GM12872 (cell line): ENCODE data around the gene OR51E1.

Experiments used
- TF ChIP-seq, protein P1 (sequence below): IDR thresholded peaks from 3 replicates; pipeline ENCODE4 v1.5.1; 2011; ENCODE audit warnings: low read depth, mild to moderate bottlenecking, low read length, moderate library complexity; ENCODE audit not compliant: insufficient read depth

Gene OR51E1

DNA sequence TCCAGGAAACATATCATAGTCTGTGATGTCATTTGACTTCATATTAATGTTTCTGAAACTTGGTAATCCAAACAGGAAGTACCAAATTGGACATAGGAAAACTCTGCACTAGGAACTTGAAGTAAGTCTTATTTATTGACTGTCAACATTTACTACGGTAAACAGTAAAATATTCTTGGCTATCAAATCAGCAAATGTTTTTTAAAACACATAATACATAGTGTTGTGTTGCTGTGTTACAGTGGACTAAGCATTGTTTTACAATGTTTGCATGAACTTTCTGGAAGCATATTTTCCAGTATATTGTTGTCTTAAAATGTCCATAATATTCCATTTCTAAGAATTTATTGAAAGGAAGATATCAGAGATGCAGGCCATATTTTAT, 56.6 kb downstream of the OR51E1 start:
- TF ChIP-seq, protein P1, sequence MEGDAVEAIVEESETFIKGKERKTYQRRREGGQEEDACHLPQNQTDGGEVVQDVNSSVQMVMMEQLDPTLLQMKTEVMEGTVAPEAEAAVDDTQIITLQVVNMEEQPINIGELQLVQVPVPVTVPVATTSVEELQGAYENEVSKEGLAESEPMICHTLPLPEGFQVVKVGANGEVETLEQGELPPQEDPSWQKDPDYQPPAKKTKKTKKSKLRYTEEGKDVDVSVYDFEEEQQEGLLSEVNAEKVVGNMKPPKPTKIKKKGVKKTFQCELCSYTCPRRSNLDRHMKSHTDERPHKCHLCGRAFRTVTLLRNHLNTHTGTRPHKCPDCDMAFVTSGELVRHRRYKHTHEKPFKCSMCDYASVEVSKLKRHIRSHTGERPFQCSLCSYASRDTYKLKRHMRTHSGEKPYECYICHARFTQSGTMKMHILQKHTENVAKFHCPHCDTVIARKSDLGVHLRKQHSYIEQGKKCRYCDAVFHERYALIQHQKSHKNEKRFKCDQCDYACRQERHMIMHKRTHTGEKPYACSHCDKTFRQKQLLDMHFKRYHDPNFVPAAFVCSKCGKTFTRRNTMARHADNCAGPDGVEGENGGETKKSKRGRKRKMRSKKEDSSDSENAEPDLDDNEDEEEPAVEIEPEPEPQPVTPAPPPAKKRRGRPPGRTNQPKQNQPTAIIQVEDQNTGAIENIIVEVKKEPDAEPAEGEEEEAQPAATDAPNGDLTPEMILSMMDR = no peak

DNA sequence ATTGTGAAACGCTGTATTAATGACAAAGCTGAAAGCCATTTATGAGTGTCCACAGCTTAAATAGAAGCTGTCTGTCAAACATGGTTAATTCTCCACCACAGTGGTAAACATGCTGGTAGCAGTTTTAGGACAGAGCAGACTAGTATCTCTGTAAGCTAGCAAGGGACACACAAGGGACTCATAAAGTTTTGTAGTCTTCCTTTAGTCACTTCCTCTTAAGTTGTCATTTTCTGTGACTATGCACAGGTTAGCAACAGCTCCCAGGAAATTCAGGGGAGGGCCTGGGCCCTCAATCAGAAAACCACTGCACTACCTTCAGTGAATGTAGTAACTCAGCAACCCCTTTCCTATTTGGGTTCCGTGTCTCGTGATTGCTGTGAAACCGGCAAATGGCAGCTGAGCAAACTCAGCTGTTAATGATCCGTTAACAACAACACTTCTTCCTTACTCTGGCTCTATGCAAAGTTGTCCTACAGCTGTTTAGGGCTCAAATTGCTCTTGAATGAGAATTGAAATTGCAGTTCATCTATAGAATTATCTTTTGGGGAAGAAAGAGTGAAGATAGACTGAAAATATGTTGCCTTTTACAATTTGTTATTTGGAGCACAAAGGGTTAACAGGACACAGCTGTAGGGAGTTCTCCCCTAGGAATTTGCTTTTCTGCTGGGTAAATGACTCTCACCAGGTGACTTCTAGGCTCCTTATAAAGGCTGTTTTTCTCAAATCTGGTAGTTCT, 60.4 kb downstream of the OR51E1 start, which contains the start of gene MMP26:
MMP26 (plus strand) TSS at position 731 of the 736 bp plus-strand sequence.
- TF ChIP-seq, protein P1 = no peak

DNA sequence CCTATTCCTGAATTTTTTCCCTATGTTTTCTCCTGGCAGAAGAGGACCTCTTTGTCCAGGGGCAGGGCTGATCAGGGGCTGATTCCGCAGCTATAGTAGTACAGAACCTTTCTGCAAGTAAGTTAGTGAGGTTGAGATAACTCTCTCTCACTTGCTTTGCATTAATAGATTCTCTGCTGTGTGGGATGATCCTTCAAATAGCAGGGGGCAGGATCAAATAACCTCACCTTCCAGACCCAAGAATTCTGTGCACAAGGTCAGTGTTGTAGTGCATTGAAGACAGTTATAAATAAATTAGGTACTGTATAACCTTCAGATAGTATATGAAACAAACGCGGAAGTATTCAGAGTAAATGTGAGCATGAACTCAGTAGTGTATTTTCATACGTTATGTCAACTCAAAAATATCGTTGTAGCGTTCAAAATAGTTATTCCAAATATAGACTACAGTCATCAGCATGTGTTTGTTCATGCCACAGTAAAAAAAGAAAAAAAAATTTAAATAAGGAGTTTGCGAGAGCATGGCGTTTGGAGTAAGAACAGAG, 61.1 kb downstream of the OR51E1 start:
- TF ChIP-seq, protein P1 = no peak
